Endothelial cell of umbilical vein (primary cell): ENCODE data around the gene ARHGEF16.

Source experiments
- EZH2 ChIP-seq: IDR thresholded peaks from 2 replicates; pipeline ENCODE4 v1.6.1; 2012; ENCODE audit warnings: borderline replicate concordance, low read depth, mild to moderate bottlenecking, moderate library complexity, low read length, inconsistent platforms; ENCODE audit not compliant: severe bottlenecking
- FOS ChIP-seq: IDR thresholded peaks from 2 replicates; pipeline ENCODE4 v1.6.1; 2011; ENCODE audit warnings: mild to moderate bottlenecking, low read length, moderate library complexity, borderline replicate concordance; ENCODE audit not compliant: insufficient read depth
- GATA2 ChIP-seq: IDR thresholded peaks from 2 replicates; pipeline ENCODE4 v1.7.0; 2011; ENCODE audit warnings: low read depth, mild to moderate bottlenecking, moderate library complexity, mixed read lengths, low read length; ENCODE audit not compliant: insufficient read length, insufficient read depth
- JUN ChIP-seq: IDR thresholded peaks from 2 replicates; pipeline ENCODE4 v1.6.1; 2011; ENCODE audit warnings: borderline replicate concordance, low read depth; ENCODE audit not compliant: insufficient read length, insufficient read depth
- MYC ChIP-seq: IDR thresholded peaks from one replicate; pipeline ENCODE4 v1.6.1; 2011; ENCODE audit warnings: mild to moderate bottlenecking, low read depth, low read length
- POLR2A ChIP-seq: IDR thresholded peaks from 2 replicates; pipeline ENCODE4 v1.6.1; 2012; ENCODE audit warnings: low read depth, mild to moderate bottlenecking, control low read depth, low read length
- POLR2AphosphoS5 ChIP-seq: IDR thresholded peaks from 2 replicates; pipeline ENCODE4 v1.6.1; 2012; ENCODE audit warnings: low read depth, mild to moderate bottlenecking, control low read depth, low read length, moderate library complexity; ENCODE audit not compliant: insufficient read depth
- TF ChIP-seq, protein P1 (sequence below), 2 donors: IDR thresholded peaks; 1 replicate in 1 of 2; 2 replicates in 1 of 2; pipeline ENCODE4 v1.5.1; 2011; ENCODE audit warnings: low read length in 2 of 2, mild to moderate bottlenecking in 2 of 2, moderate library complexity in 2 of 2, control low read depth in 1 of 2, inconsistent platforms in 1 of 2, low read depth in 1 of 2; ENCODE audit not compliant: insufficient read depth in 1 of 2; ENCODE audit errors: extremely low read depth in 1 of 2
- TF ChIP-seq, protein P2 (sequence below): IDR thresholded peaks from 2 replicates; pipeline ENCODE4 v1.6.1; 2011; ENCODE audit not compliant: insufficient read depth, insufficient read length

- TF ChIP-seq POLR2A, result no peak
- TF ChIP-seq, protein P1, sequence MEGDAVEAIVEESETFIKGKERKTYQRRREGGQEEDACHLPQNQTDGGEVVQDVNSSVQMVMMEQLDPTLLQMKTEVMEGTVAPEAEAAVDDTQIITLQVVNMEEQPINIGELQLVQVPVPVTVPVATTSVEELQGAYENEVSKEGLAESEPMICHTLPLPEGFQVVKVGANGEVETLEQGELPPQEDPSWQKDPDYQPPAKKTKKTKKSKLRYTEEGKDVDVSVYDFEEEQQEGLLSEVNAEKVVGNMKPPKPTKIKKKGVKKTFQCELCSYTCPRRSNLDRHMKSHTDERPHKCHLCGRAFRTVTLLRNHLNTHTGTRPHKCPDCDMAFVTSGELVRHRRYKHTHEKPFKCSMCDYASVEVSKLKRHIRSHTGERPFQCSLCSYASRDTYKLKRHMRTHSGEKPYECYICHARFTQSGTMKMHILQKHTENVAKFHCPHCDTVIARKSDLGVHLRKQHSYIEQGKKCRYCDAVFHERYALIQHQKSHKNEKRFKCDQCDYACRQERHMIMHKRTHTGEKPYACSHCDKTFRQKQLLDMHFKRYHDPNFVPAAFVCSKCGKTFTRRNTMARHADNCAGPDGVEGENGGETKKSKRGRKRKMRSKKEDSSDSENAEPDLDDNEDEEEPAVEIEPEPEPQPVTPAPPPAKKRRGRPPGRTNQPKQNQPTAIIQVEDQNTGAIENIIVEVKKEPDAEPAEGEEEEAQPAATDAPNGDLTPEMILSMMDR (IDR thresholded peaks at IDR 0.05; ENCODE audit: extremely low read depth in 1 of 2, insufficient read depth in 1 of 2, low read depth in 1 of 2, low read length in 2 of 2), result no peak
- TF ChIP-seq POLR2AphosphoS5, result no peak
- no peak for TF ChIP-seq EZH2
- TF ChIP-seq MYC, result no peak
- TF ChIP-seq JUN, result no peak
- TF ChIP-seq, protein P2, sequence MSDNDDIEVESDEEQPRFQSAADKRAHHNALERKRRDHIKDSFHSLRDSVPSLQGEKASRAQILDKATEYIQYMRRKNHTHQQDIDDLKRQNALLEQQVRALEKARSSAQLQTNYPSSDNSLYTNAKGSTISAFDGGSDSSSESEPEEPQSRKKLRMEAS, result no peak
- no peak for TF ChIP-seq FOS
- no peak for TF ChIP-seq GATA2
Measured at GRCh38 chr1:3506041-3506440, 51.6 kb downstream of the ARHGEF16 start.
